HG02938 (cell line): ENCODE results near the gene TRIM69.
"Not testable (repeated sequence)": the region's sequence is repeated elsewhere in the genome, so short reads cannot be mapped to it uniquely, and the experiment has no call there.

Source experiments
- ATAC-seq: cut with Tn5 transposase; IDR thresholded peaks from one replicate; pipeline ENCODE4 v1.9.1; 2021; ENCODE audit warnings: mild to moderate bottlenecking, moderate library complexity; ENCODE audit not compliant: unreplicated experiment

The TRIM69 gene

GRCh38 chr15:44715142-44715796, 21.1 kb upstream of the TRIM69 start:
- ATAC-seq = no peak

DNA sequence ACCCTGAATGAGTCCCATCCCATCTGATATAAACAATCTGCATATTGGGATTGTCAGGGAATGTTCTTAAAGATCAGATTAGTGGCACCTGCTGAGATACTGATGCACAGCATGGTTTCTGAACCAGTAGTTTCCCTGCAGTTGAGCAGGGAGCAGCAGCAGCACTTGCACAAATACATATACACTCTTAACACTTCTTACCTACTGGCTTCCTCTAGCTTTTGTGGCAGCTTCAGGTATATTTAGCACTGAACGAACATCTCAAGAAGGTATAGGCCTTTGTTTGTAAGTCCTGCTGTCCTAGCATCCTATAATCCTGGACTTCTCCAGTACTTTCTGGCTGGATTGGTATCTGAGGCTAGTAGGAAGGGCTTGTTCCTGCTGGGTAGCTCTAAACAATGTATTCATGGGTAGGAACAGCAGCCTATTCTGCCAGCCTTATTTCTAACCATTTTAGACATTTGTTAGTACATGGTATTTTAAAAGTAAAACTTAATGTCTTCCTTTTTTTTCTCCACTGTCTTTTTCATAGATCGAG, 20.5 kb upstream of the TRIM69 start:
- no peak for ATAC-seq

- ATAC-seq = no peak
Measured at GRCh38 chr15:44716983-44717602, 19.2 kb upstream of the TRIM69 start.

DNA sequence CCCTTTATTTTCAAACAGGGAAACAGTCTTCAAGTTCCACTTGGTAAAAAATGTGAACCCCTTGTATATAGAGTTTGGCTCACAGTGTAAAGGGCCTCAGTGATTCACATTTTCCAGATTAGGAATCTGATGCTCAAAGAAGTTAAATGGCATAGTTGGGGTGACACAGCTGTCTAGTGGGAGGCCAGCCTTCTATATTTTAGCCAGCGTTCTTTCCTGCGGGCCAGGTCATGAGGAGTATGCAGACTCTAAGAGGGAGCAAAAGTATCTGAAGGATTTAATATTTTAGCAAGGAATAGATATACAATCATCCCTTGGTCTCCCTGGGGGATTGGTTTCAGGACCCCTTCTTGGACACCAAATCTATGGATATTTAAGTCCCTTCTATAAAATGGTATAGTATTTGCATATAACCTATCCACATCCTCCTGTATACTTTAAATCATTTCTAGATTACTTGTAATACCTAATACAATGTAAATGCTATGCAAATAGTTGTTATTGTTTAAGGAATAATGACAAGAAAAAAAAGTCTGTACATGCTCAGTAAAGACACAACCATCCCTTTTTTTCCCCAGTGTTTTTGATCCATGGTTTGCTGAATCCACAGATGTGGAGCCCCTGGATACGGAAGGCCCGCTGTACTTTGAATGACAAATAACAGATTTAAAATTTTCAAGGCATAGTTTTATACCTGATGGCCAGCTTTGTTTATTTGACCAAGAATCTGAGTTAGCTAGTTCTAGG, 18.0 kb upstream of the TRIM69 start:
- no peak for ATAC-seq

GRCh38 chr15:44718927-44719292, 17.4 kb upstream of the TRIM69 start:
- ATAC-seq = no peak

DNA sequence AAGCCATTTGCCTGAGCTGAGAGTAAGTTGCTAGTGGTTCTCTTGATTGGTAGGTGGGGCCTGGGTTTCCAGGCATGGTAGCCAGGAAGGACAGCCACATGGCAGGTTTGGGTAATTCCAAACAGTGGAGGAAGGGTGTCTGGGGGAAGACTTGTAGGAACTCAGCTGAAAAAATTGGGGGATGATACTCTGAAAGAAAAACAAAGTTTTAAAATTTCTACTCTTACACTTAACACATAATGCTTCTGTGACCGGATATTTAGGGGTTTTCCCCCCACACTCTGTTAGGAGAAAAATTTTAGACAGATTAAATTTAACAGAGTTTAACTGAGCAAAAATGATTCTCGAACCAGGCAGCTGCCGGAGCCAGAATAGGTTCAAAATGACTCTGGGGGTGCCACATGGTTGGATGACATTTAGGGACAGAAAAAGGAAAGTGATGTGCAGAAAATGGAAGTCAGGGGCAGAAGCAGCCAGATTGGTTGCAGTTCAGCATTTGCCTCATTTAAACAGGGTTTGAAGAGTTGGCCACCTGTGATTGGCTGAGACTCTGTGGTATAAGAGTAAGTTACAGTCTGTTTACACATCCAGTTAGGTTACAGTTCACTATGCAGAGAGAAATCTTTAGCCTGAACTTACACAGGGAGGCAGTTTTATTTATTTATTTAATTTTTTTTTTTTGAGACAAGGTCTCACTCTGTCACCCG, 16.9 kb upstream of the TRIM69 start:
- ATAC-seq = peak; percentile 41

GRCh38 chr15:44720000-44720435, 16.3 kb upstream of the TRIM69 start:
- peak; percentile 5 for ATAC-seq

DNA sequence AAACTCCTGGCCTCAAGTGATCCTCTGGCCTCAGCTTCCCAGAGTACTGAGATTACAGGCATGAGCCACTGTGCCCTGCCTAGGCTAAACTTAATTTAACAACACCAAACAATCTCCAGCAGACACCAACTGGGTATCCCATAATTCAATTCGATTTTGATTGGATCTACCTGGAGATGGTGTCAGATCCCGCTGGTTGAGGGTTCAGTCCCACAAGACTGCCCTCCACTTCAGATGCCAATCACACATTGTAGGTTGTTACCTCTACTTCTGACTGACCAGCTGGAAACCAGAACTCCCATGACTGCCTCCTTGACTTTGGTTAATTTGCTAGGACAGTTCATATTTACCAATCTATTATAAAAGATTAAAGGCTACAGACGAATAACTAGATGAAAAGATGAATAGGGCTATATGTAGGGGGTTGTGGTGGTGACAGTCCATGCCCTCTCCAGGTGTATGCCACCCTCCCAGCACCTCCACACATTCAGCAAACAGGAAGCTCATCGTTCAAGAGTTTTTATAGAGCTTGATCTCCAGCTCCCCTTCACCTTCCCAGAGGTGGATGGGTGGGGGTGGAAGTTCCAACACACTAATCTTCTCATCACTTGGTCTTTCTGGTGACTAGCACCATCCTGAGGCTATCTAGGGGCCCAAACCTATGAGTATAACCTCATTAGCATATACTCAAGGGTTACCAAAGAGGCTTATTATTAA, 15.7 kb upstream of the TRIM69 start:
- no peak for ATAC-seq

- no peak for ATAC-seq
Measured at GRCh38 chr15:44722011-44722410, 14.3 kb upstream of the TRIM69 start.

GRCh38 chr15:44726136-44726535, 10.2 kb upstream of the TRIM69 start:
- no peak for ATAC-seq

- peak; percentile 30 for ATAC-seq
Measured at GRCh38 chr15:44726568-44727484, 9.5 kb upstream of the TRIM69 start.

- no peak for ATAC-seq
Measured at GRCh38 chr15:44727485-44728231, 8.7 kb upstream of the TRIM69 start.

DNA sequence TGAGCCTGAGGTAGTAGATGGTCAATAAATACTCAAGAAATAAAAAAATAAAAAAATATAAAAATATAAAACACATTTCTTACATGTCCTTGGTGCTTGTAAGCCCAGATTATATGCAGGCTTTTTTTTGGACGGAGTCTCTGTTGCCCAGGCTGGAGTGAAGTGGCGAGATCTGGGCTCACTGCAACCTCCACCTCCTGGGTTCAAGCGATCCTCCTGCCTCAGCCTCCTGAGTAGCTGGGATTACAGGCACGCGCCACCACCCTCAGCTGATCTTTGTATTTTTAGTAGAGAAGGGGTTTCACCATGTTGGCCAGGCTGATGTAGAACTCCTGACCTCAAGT, 8.1 kb upstream of the TRIM69 start:
- ATAC-seq = not testable (repeated sequence)

GRCh38 chr15:44728576-44729407, 7.5 kb upstream of the TRIM69 start:
- ATAC-seq = peak; percentile 71

DNA sequence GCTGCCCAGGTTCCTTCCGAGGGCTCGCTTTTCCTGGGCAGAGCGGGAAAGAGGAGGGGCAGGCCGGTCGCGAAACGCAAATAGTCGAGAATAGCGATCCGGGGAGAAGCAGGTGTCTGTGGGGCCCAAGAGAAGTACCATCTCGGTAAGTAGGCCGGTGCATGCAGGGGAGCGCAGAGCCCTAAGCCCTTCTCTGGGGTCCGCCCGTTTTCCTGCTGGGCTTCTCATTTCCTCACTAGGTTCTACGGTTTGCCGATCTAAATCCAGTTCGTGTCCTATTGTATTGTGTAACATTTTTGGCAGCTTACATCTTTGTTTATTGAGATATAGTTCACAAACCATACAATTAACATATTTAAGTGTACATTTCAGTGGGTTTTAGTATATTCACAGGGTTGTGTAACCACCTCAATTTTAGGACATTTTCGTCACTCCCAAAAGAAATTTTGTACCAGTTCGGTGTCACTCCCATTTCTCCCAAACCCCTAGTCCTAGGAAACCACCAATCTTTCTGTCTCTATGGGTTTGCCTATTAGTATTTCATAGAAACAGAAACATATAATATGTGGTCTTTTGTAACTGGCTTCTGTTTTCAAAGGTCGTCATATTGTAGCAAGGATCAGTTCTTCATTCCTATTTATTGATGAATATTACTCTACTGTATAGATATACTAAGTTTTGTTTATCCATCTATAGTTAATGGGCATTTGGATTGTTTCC, 6.8 kb upstream of the TRIM69 start:
- no peak for ATAC-seq

DNA sequence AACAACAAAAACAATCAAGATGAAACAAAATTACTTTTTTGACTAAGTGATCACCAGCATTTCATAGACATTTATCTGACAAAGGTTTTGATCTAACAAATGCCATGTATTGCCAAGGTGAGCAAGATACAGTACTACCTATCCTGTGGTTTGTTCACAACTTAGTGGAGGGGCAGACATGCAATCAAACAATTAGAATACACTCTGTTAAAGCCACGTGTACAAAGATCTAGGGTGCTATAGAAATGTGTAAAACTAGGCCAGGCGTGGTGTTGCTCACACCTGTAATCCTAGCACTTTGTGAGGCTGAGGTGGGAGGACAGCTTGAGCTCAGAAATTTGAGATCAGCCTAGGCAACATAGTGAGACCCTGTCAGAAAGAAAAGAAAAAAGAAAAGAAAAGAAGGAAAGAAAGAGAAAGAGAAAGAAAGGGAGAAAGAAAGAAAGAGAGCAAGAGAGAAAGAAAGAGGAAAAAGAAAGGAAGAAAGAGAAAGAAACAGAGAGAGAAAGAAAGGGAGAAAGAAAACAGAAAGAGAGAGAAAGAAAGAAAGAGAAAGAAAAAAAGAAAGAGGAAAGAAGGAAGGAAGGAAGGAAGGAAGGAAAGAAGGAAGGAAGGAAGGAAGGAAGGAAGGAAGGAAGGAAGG, 1.4 kb upstream of the TRIM69 start:
- ATAC-seq = no peak
